GM19372 (cell line): ENCODE measurements around the gene GPR25.
"Not testable (repeated sequence)": the region's sequence is repeated elsewhere in the genome, so short reads cannot be mapped to it uniquely, and the experiment has no call there.

Experiments
- ATAC-seq: cut with Tn5 transposase; IDR thresholded peaks from one replicate; pipeline ENCODE4 v1.9.1; 2021; ENCODE audit warnings: mild to moderate bottlenecking, low read depth, moderate library complexity; ENCODE audit not compliant: unreplicated experiment

Gene GPR25

GRCh38 chr1:200911361-200911760 is 38.6 kb downstream of the GPR25 start:
- ATAC-seq, result no peak

- not testable (repeated sequence) for ATAC-seq
Observed at GRCh38 chr1:200911936-200912335, 39.2 kb downstream of the GPR25 start.

GRCh38 chr1:200912737-200913407 is 40.1 kb downstream of the GPR25 start:
- ATAC-seq, result no peak

- no peak for ATAC-seq
Observed at GRCh38 chr1:200916152-200916551, 43.4 kb downstream of the GPR25 start.

GRCh38 chr1:200916681-200917080 is 43.9 kb downstream of the GPR25 start:
- no peak for ATAC-seq

- no peak for ATAC-seq
Observed at GRCh38 chr1:200917291-200917817, 44.6 kb downstream of the GPR25 start.

GRCh38 chr1:200918006-200918405 is 45.2 kb downstream of the GPR25 start:
- ATAC-seq, result no peak

GRCh38 chr1:200919386-200919785 is 46.6 kb downstream of the GPR25 start:
- ATAC-seq, result no peak

- ATAC-seq, result no peak
Observed at GRCh38 chr1:200921571-200922110, 48.9 kb downstream of the GPR25 start.

- ATAC-seq, result no peak
Observed at GRCh38 chr1:200922406-200922805, 49.6 kb downstream of the GPR25 start.

GRCh38 chr1:200923601-200924000 is 50.8 kb downstream of the GPR25 start:
- ATAC-seq, result no peak
